Erythroblast (primary cell): ENCODE measurements around the gene MYL10.

Experiments used
- DNase-seq, 2 experiments: peaks; one replicate each; lab custom pipeline; 2025; lab: John Stamatoyannopoulos, UW
- GATA1 ChIP-seq: IDR thresholded peaks from 2 replicates; pipeline ENCODE4 v1.6.1; 2011; ENCODE audit warnings: low read depth, mild to moderate bottlenecking, control low read depth, low read length, moderate library complexity
- POLR2A ChIP-seq: IDR thresholded peaks from 2 replicates; pipeline ENCODE4 v1.6.1; 2011; ENCODE audit warnings: mild to moderate bottlenecking, low read length

Gene MYL10

DNA sequence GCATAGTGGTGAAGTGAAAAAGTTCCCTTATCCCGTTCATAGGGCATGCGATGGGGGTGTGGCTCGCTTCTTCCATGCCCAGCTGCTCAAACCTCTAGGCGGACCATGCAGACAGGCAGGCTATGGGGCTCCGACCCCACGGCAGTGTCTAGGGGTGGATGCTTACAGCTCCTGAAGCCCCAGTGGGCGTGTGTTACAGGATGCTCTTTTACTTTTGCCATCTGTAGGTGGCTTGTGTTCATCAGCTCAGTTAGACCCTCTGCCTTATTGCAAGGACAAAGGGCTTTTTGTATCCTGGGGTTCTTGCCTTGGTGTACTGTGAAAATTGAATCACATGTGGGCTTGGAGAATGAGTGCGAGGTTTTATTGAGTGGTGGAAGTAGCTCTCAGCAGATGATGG, at the start of gene MYL10:
MYL10 (minus strand) TSS at position 126 of the 400 bp plus-strand sequence. CDS start 178 bp downstream, outside the sequence.
- TF ChIP-seq GATA1 (no peak), POLR2A (no peak)
- no peak for DNase-seq

GRCh38 chr7:101678658-101679057, 49.6 kb upstream of the MYL10 start:
- DNase-seq: no peak
- TF ChIP-seq GATA1: no peak
- TF ChIP-seq POLR2A: no peak

GRCh38 chr7:101677797-101678479, 48.8 kb upstream of the MYL10 start:
- DNase-seq: no peak
- TF ChIP-seq POLR2A: no peak
- TF ChIP-seq GATA1: no peak

DNA sequence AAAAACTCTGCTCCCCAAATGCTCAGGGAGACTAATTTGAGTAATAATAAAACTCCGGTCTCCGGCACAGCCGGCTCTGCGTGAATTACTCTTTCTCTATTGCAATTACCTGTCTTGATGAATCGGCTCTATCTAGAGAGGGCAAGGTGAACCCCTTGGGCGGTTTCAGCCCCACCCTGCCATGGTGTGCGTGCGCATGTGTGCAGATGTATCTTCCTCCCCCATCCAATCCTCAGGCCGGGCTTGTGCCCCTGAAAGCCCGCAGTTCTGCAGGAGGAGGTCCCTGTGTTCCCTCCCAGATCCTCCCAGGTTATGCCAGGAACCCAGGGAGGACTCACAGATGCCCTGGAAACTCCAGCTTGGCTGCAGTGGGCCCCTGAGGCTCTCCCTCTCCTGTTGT, 48.3 kb upstream of the MYL10 start:
- no peak for TF ChIP-seq GATA1
- no peak for TF ChIP-seq POLR2A
- no peak for DNase-seq

GRCh38 chr7:101676956-101677355, 47.9 kb upstream of the MYL10 start:
- DNase-seq: no peak
- TF ChIP-seq POLR2A (no peak), GATA1 (no peak)

DNA sequence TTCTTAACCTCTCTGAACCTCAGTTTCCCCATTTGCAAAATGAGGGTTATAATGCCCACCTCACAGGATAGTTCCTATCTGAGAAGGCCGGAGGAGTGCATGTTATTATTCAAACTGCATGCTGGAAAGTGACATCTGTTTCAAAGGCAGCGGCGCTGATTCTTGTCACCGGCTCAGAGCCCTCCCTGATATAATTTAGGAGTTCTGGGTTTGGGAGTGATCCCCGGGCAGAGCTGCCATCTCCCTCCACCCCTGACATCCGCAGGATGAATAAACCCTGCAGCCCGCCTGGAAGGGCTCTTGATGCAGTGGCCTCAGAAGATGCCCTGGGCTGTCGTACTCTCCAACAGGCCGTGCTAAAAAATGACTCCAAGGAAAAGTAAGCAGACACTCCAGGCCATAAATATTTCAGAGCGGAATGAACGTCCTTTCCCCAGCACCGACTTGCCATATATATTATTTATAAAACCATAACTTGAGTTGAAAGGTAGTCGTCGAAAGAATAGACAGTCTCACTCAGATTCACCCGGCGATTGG, 47.0 kb upstream of the MYL10 start:
- no peak for TF ChIP-seq POLR2A
- no peak for TF ChIP-seq GATA1
- DNase-seq: no peak

DNA sequence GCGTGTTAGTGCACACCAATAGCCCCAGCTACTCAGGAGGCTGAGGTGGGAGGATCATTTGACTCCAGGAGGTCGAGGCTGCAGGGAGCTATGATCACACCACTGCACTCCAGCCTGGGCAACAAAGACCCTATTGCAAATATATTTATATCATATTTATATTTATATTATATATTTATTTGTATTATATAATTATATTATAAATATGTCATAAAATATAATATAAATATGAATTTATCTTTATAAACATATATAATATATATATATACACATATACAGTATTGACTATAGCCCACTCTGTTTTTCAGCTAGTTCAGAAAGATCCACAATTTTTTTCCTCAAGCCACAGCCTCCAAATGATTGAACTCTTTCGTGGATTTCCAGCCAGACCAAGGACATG, 45.3 kb upstream of the MYL10 start:
- DNase-seq: no peak

DNA sequence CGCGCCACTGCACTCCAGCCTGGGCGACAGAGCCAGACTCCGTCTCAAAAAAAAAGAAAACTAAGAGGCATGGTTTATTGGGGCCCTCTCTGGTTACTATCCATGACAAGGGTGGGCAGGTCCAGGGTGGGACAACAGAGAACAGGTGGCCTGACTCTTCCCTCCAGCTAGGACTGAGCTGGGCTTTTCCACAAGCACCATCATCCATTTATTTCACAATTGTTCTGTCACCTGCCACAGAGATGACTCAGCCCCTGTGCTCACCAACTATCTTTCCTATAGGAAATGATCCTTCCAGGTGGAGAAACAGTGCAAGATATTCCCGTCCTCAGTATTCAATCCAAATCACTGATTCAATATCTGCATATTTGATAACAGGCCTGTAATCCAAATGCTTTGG, 44.9 kb upstream of the MYL10 start:
- DNase-seq: no peak
- TF ChIP-seq GATA1 (no peak), POLR2A (no peak)

More for the DNA sequence above, 45.3 kb upstream of the MYL10 start:
- no peak for TF ChIP-seq GATA1

DNA sequence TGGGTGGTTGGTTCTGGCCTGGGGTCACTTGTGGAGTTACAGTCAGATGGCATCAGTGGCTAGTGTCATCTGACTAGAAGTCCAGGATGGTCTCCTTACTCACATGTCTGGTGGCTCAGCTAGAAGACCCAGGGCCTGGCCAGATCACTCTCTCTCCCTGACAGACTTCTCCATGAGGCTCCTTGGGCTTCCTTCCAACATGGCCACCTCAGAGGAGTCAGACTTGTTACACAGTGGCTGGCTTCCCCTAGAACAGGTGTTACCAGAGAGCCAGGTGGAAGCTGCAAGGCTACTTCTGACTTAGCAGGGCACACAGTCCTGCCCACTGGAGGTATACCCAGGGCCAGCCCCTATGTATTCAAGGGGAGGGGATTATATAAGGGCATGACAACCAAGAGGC, 44.2 kb upstream of the MYL10 start:
- TF ChIP-seq GATA1 (no peak), POLR2A (no peak)
- no peak for DNase-seq

- DNase-seq: no peak
- no peak for TF ChIP-seq POLR2A
- TF ChIP-seq GATA1: no peak
Observed at GRCh38 chr7:101671371-101672356, 42.6 kb upstream of the MYL10 start.

DNA sequence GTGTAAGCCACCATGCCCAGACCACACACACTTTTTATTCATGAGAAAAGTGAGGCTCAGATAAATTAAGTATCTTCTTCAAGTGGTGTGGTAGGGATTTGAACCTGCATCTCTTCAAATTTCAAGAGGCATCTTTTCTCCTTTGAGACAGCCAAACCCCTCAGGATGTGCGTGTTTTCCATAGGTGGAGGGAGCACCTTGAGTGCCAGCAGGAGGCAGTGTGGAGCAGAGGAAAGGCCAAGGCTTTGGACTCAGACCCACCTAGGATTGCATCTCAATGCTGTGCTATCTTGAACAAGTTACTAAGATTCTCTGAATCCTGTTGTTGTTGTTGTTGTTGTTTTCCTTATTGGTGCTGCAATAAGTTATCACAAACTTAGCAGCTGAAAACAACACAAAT, 40.2 kb upstream of the MYL10 start:
- no peak for TF ChIP-seq POLR2A
- TF ChIP-seq GATA1: no peak
- peak; percentile 20 to 48 for DNase-seq

DNA sequence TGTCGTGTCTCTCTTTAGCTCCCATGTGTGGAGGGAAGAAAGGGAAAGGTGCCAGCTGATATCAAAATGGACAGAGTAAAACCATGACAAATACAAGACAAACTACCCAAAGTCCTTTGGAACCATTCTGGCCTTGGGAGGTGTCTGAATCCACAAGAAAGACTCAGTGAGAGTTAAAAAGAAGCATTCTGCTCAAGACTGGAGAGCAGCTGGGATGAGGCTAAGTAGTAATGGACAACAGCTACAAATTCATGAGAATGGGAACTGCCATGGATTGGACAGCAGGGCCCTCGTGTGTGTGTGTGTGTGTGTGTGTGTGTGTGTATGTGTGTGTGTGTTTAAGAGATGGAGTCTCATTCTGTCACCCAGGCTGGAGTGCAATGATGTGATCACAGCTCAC, 39.6 kb upstream of the MYL10 start:
- no peak for TF ChIP-seq GATA1
- no peak for TF ChIP-seq POLR2A
- no peak for DNase-seq

- DNase-seq: no peak
- TF ChIP-seq POLR2A (no peak), GATA1 (no peak)
Observed at GRCh38 chr7:101667920-101668319, 38.8 kb upstream of the MYL10 start.

DNA sequence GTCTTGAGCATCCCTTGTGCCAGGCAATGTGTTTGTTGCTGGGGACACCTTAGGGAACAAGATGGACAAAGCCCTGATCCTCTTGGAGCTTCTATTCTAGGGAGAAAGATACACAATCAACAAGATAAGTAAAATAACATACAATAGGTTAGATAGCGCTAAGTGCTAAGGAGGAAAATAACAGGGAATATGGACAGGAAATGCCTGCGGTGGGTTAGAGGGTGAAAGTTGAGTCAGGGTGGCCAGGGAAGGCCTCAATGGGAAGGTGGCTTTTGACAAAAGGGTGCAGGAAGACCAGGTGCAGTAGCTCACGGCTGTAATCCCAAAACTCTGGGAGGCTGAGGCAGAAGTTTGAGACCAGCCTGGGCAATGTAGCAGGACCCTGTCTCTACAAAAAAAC, 38.3 kb upstream of the MYL10 start:
- DNase-seq: no peak
- TF ChIP-seq POLR2A (no peak), GATA1 (no peak)

GRCh38 chr7:101666741-101667140, 37.6 kb upstream of the MYL10 start:
- no peak for DNase-seq
- TF ChIP-seq GATA1: no peak
- TF ChIP-seq POLR2A: no peak
